OCI-LY1 (cell line): ENCODE data around the gene VAV3.

Experiments
- H2AFZ ChIP-seq: fragments of 200-600 bp; sonication (generic), shearing (Covaris generic); 2 replicates; pipeline ENCODE4 v1.6.0; 2014; ENCODE audit warnings: antibody characterized with exemption, mild to moderate bottlenecking, low read length
- H3F3A ChIP-seq: fragments of 200-600 bp; sonication (generic), shearing (Covaris generic); 2 replicates; pipeline ENCODE4 v1.6.0; 2014; ENCODE audit warnings: mild to moderate bottlenecking, antibody characterized with exemption, low read length, moderate library complexity; ENCODE audit not compliant: insufficient read depth
- H3K27ac ChIP-seq: fragments of 200-600 bp; sonication (generic); 2 replicates; pipeline ENCODE4 v1.5.1; 2014; ENCODE audit warnings: low read length, mixed run types, mild to moderate bottlenecking, low read depth; ENCODE audit not compliant: poor library complexity, severe bottlenecking
- H3K27me3 ChIP-seq: fragments of 200-600 bp; sonication (generic); 2 replicates; pipeline ENCODE4 v1.6.0; 2014; ENCODE audit warnings: antibody characterized with exemption, mild to moderate bottlenecking, low read length, moderate library complexity; ENCODE audit not compliant: insufficient read depth
- H3K36me3 ChIP-seq: fragments of 200-600 bp; sonication (generic); 2 replicates; pipeline ENCODE4 v1.6.1; 2014; ENCODE audit warnings: mild to moderate bottlenecking, antibody characterized with exemption, low read length, moderate library complexity, mixed read lengths; ENCODE audit not compliant: insufficient read depth
- H3K4me1 ChIP-seq: fragments of 200-600 bp; sonication (generic); 2 replicates; pipeline ENCODE4 v1.5.1; 2014; ENCODE audit warnings: mild to moderate bottlenecking, low read length, moderate library complexity; ENCODE audit not compliant: insufficient read depth, severe bottlenecking
- H3K4me2 ChIP-seq: fragments of 200-600 bp; sonication (generic), shearing (Covaris generic); 2 replicates; pipeline ENCODE4 v1.6.1; 2014; ENCODE audit warnings: low read length
- H3K4me3 ChIP-seq: fragments of 200-600 bp; sonication (generic); 2 replicates; pipeline ENCODE4 v1.5.1; 2014; ENCODE audit warnings: low read length, low read depth, mild to moderate bottlenecking, mixed read lengths; ENCODE audit not compliant: poor library complexity, severe bottlenecking
- H3K79me2 ChIP-seq: fragments of 200-600 bp; shearing (Covaris generic); 2 replicates; pipeline ENCODE4 v1.6.1; 2016; ENCODE audit warnings: mixed run types, low read length, mixed read lengths; ENCODE audit not compliant: insufficient read depth
- H3K9ac ChIP-seq: fragments of 200-600 bp; sonication (generic), shearing (Covaris generic); 2 replicates; pipeline ENCODE4 v1.6.1; 2014; ENCODE audit warnings: mild to moderate bottlenecking, low read length, mixed read lengths
- H3K9me2 ChIP-seq: fragments of 200-600 bp; sonication (generic), shearing (Covaris generic); 2 replicates; pipeline ENCODE4 v1.6.1; 2014; ENCODE audit warnings: low read depth, mild to moderate bottlenecking, low read length, mixed read lengths
- H3K9me3 ChIP-seq: fragments of 200-600 bp; shearing (Covaris generic); 2 replicates; pipeline ENCODE4 v1.6.1; 2014; ENCODE audit warnings: low read length, mixed read lengths
- H4K20me1 ChIP-seq: fragments of 200-600 bp; sonication (generic), shearing (Covaris generic); 2 replicates; pipeline ENCODE4 v1.6.0; 2016; ENCODE audit warnings: mild to moderate bottlenecking, low read length; ENCODE audit not compliant: insufficient read depth
- CTCF ChIP-seq: fragments of 200-600 bp; sonication (generic), shearing (Covaris generic); IDR thresholded peaks from 2 replicates; pipeline ENCODE4 v1.5.1; 2017; ENCODE audit warnings: mild to moderate bottlenecking, antibody characterized with exemption, low read length, moderate library complexity, mixed read lengths
- EZH2 ChIP-seq: fragments of 200-600 bp; sonication (generic), shearing (Covaris generic); IDR thresholded peaks from 2 replicates; pipeline ENCODE4 v1.8.0; 2017; ENCODE audit warnings: borderline replicate concordance, mixed run types, mild to moderate bottlenecking, antibody characterized with exemption, low read length, moderate library complexity, mixed read lengths

Gene VAV3

DNA sequence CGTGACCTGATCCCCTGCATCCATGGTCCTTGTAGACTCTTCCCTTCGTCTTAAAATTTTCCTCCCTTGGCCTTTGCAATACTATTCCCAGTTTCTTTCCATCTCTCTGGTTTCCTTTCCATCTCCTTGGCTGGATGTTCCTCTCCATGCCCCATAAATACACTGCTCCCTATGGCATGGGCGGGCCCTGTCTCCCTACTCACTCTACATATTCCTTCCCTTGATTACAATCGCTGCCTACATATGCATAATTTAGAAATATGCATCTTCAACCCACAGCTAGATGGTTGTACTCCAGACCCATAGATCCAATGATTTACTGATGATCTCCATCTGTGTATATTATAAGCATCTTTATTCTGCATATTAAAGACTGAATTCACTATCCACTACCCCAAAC, 419.1 kb downstream of the VAV3 start:
- Histone ChIP-seq H4K20me1 (no peaks in the 10 kb centered on the region), H3K27ac (no peak overlapping the region)
- TF ChIP-seq CTCF = no peak

DNA sequence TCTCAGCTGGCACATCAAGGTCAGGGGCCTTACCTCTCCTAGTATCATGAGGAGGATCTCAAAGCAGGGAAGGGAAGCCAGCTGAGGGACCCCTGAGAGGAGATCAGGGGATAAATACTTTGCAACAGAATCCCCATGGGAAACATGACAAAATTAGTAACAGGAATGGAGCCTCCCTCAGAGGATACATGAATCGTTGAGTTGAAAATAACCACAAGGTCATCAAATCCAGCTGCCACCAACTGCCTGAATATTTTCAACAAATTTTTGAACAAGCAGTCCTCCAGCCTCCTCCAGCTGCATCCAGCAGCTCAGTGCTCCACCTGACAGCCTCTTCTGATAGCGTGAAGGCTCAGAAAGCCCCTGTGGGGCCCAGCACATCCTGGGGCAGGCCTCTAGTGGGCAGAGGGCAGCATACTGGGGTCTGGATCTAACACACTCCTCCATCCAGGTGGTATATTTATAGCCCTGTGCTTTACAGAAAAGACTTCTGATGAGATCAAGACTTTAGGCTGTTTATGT, 419.9 kb downstream of the VAV3 start:
- H3K4me2 ChIP-seq = no peak overlapping the region

More for the DNA sequence above, 419.1 kb downstream of the VAV3 start:
- H3K79me2 ChIP-seq = no peaks in the 10 kb centered on the region
- H3F3A ChIP-seq = no peaks in the 10 kb centered on the region
- no peaks in the 10 kb centered on the region for H3K36me3 ChIP-seq
- no peaks in the 10 kb centered on the region for H3K9me2 ChIP-seq
- H2AFZ ChIP-seq = no peak overlapping the region
- no peaks in the 10 kb centered on the region for H3K4me1 ChIP-seq
- no peak overlapping the region for H3K4me2 ChIP-seq
- no peak overlapping the region for H3K4me3 ChIP-seq
- H3K27me3 ChIP-seq = no peaks in the 10 kb centered on the region
- no peak overlapping the region for H3K9ac ChIP-seq
- no peaks in the 10 kb centered on the region for H3K9me3 ChIP-seq

GRCh38 chr1:107544285-107544684, 420.7 kb downstream of the VAV3 start:
- Histone ChIP-seq H3K27ac (no peak overlapping the region), H3K4me1 (no peaks in the 10 kb centered on the region)

More for the DNA sequence above, 419.9 kb downstream of the VAV3 start:
- Histone ChIP-seq H3K36me3 (no peaks in the 10 kb centered on the region), H3K9ac (no peak overlapping the region), H3K9me2 (no peaks in the 10 kb centered on the region), H4K20me1 (no peaks in the 10 kb centered on the region), H3F3A (no peaks in the 10 kb centered on the region), H3K4me3 (no peak overlapping the region), H3K27me3 (no peaks in the 10 kb centered on the region), H3K4me1 (no peaks in the 10 kb centered on the region), H3K79me2 (no peaks in the 10 kb centered on the region), H3K9me3 (no peaks in the 10 kb centered on the region), H2AFZ (no peak overlapping the region), H3K27ac (no peak overlapping the region)
- TF ChIP-seq CTCF (no peak), EZH2 (no peak)

More at GRCh38 chr1:107544285-107544684, 420.7 kb downstream of the VAV3 start:
- no peaks in the 10 kb centered on the region for H3K27me3 ChIP-seq
- no peaks in the 10 kb centered on the region for H3K36me3 ChIP-seq
- H3K9me3 ChIP-seq = no peaks in the 10 kb centered on the region
- TF ChIP-seq EZH2 (no peak), CTCF (no peak)
- H4K20me1 ChIP-seq = no peaks in the 10 kb centered on the region
- H3K79me2 ChIP-seq = no peaks in the 10 kb centered on the region
- H3F3A ChIP-seq = no peaks in the 10 kb centered on the region
- no peaks in the 10 kb centered on the region for H3K9me2 ChIP-seq
- H2AFZ ChIP-seq = no peak overlapping the region
- no peak overlapping the region for H3K9ac ChIP-seq
- H3K4me2 ChIP-seq = no peak overlapping the region
- no peak overlapping the region for H3K4me3 ChIP-seq
